K562 (cell line): ENCODE measurements around the gene PEDS1. TPM values are rescaled to one million over a fixed set of nuclear protein-coding genes. Genes with fewer than 3 reads are reported as not detected.

Experiments
- BACH1 ChIP-seq: fragments of 200-800 bp; sonication (Bioruptor generic); IDR thresholded peaks from 2 replicates; pipeline ENCODE4 v1.6.1; 2016; ENCODE audit warnings: missing genetic modification characterization, missing compliant biosample characterization
- ETV1 ChIP-seq: fragments of 450-650 bp; conservative IDR thresholded peaks from 2 replicates; pipeline ENCODE4 v1.6.1; 2016; ENCODE audit warnings: missing genetic modification characterization, control low read depth, low read depth, missing compliant biosample characterization
- KAT7 ChIP-seq: sonication (generic); formaldehyde crosslinking; IDR thresholded peaks from 2 replicates; pipeline ENCODE4 v1.8.0; 2022; ENCODE audit warnings: missing genetic modification reagents, mild to moderate bottlenecking, borderline replicate concordance
- NBN ChIP-seq: fragments of 450-650 bp; IDR thresholded peaks from 2 replicates; pipeline ENCODE4 v1.6.1; 2016; ENCODE audit warnings: low read depth, mild to moderate bottlenecking
- SIN3A ChIP-seq, 2 experiments: fragments of 150-350 bp in 1 of 2; IDR thresholded peaks; 2 replicates each; pipeline ENCODE4 v1.6.1; 2011 to 2016; ENCODE audit warnings: borderline replicate concordance in 2 of 2, low read depth in 2 of 2, low read length in 2 of 2, mild to moderate bottlenecking in 2 of 2, moderate library complexity in 2 of 2; ENCODE audit not compliant: control insufficient read depth in 1 of 2
- SIN3B ChIP-seq: fragments of 450-650 bp; IDR thresholded peaks from 2 replicates; pipeline ENCODE4 v1.6.1; 2017; ENCODE audit warnings: low read depth, mild to moderate bottlenecking, moderate library complexity
- ZNF197 ChIP-seq: fragments of 200-800 bp; sonication (Bioruptor generic); IDR thresholded peaks from 2 replicates; pipeline ENCODE4 v1.6.1; 2016; ENCODE audit warnings: low read depth, missing genetic modification characterization, missing compliant biosample characterization
- polyA plus RNA-seq, 8 experiments: library from polyadenylated mRNA; depleted of rRNA in 4 of 8; stranded (reverse) in 5 of 8; unstranded in 3 of 8; fragments of >200 nt; fragmentation: Nextera tagmentation in 2 of 8; fragmentation: Illumina TruSeq in 1 of 8; extraction: Ambion mirVana in 2 of 8; extraction: Trizol in 1 of 8; gene quantifications; 2 replicates each; pipeline versions ENCODE4 v1.2.1 to v1.2.3, GENCODE V29; 2011 to 2014; ENCODE audit warnings: inconsistent platforms in 1 of 8, missing spikeins in 1 of 8
- total RNA-seq, 7 experiments: library from RNA; depleted of rRNA in 6 of 7; stranded (reverse); fragments of >200 nt in 6 of 7; fragmentation: Illumina TruSeq in 2 of 7; extraction: Trizol in 2 of 7; gene quantifications; 2 replicates each; pipeline versions ENCODE4 v1.2.1 to v1.2.3, GENCODE V29; 2011 to 2021; ENCODE audit warnings: low replicate concordance in 1 of 7
- TF ChIP-seq, protein P1 (sequence below): fragments of 450-650 bp; formaldehyde crosslinking; conservative IDR thresholded peaks from 2 replicates; pipeline ENCODE4 v1.4.0; 2022; ENCODE audit warnings: mild to moderate bottlenecking, missing genetic modification characterization
- TF ChIP-seq, protein P2 (sequence below): sonication (generic); formaldehyde crosslinking; IDR thresholded peaks from 2 replicates; pipeline ENCODE4 v1.8.1; 2023; ENCODE audit warnings: mild to moderate bottlenecking, missing genetic modification reagents
- TF ChIP-seq, protein P3 (sequence below): sonication (generic); formaldehyde crosslinking; IDR thresholded peaks from 2 replicates; pipeline ENCODE4 v1.8.0; 2023; ENCODE audit warnings: mild to moderate bottlenecking, missing genetic modification reagents
- TF ChIP-seq, protein P4 (sequence below), 3 experiments: fragments of 200-800 bp in 1 of 3; fragments of 250-450 bp in 1 of 3; fragments of 450-650 bp in 1 of 3; sonication (Bioruptor Pico) in 1 of 3; sonication (Bioruptor generic) in 1 of 3; formaldehyde crosslinking in 1 of 3; IDR thresholded peaks; 2 replicates each; pipeline versions ENCODE4 v1.6.1 to v1.8.0; 2016 to 2022; ENCODE audit warnings: mild to moderate bottlenecking in 2 of 3, missing genetic modification characterization in 2 of 3, missing compliant biosample characterization in 1 of 3, moderate library complexity in 1 of 3

The PEDS1 gene
- total and polyA plus RNA-seq, 9 of the 15 experiments (the other 6 are each of a cell fraction or from before 2014, with no cell fraction given) = 2.9 to 38.5 (median 24.2) TPM

DNA sequence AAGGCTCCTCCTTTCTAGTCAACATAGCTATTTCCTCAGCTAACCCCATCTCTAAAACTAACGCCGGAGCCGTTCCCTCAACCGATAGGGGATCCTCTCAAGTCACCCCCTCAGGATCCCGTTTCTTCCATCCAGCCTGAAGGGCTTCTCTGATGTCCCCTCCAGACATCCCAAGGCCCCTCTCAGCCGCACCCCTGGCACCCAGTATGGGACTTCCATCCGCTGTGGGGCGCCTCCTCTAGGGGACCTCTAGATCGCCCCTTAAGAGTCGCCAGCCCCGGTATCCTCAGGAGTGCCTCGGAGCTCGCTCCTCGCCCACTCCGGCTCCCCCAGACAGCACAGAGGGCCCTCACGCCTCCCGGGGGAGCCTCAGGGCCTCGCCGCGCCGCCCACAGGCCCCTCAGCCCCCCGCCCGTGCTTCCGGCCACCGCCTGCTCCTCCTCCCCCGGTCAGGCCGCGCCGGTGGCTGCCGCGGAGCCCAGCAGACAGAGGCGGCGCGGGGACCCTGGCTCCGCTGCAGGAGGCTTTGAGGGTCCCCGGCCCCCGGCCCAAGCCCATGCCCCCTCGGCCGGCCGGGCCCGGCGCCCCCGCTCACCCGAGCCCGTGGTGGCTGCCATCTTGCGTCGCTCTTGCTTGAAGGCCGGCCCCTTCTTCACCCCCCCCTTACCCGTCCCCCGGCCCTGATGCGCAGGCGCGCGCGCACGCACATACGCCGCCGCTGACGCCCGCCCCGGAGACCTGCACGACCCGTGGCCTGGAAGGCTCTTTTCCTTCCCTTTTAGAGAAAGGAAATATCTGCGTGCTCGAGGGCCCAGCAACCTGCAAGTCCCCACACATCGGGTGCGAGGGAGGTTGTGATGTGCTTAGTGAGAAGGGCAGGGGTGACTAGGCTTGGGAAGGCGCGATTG is 40.8 kb downstream of the PEDS1 start, which contains the start of gene UBE2V1 (continued):
- TF ChIP-seq, protein P1, sequence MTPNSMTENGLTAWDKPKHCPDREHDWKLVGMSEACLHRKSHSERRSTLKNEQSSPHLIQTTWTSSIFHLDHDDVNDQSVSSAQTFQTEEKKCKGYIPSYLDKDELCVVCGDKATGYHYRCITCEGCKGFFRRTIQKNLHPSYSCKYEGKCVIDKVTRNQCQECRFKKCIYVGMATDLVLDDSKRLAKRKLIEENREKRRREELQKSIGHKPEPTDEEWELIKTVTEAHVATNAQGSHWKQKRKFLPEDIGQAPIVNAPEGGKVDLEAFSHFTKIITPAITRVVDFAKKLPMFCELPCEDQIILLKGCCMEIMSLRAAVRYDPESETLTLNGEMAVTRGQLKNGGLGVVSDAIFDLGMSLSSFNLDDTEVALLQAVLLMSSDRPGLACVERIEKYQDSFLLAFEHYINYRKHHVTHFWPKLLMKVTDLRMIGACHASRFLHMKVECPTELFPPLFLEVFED = peak; percentile 52; the same call in 1 of the 2 replicates
- TF ChIP-seq, protein P2, sequence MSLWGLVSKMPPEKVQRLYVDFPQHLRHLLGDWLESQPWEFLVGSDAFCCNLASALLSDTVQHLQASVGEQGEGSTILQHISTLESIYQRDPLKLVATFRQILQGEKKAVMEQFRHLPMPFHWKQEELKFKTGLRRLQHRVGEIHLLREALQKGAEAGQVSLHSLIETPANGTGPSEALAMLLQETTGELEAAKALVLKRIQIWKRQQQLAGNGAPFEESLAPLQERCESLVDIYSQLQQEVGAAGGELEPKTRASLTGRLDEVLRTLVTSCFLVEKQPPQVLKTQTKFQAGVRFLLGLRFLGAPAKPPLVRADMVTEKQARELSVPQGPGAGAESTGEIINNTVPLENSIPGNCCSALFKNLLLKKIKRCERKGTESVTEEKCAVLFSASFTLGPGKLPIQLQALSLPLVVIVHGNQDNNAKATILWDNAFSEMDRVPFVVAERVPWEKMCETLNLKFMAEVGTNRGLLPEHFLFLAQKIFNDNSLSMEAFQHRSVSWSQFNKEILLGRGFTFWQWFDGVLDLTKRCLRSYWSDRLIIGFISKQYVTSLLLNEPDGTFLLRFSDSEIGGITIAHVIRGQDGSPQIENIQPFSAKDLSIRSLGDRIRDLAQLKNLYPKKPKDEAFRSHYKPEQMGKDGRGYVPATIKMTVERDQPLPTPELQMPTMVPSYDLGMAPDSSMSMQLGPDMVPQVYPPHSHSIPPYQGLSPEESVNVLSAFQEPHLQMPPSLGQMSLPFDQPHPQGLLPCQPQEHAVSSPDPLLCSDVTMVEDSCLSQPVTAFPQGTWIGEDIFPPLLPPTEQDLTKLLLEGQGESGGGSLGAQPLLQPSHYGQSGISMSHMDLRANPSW = 0 out of 2 replicates have a peak, but pooled peaks have one; percentile 17
- TF ChIP-seq, protein P3, sequence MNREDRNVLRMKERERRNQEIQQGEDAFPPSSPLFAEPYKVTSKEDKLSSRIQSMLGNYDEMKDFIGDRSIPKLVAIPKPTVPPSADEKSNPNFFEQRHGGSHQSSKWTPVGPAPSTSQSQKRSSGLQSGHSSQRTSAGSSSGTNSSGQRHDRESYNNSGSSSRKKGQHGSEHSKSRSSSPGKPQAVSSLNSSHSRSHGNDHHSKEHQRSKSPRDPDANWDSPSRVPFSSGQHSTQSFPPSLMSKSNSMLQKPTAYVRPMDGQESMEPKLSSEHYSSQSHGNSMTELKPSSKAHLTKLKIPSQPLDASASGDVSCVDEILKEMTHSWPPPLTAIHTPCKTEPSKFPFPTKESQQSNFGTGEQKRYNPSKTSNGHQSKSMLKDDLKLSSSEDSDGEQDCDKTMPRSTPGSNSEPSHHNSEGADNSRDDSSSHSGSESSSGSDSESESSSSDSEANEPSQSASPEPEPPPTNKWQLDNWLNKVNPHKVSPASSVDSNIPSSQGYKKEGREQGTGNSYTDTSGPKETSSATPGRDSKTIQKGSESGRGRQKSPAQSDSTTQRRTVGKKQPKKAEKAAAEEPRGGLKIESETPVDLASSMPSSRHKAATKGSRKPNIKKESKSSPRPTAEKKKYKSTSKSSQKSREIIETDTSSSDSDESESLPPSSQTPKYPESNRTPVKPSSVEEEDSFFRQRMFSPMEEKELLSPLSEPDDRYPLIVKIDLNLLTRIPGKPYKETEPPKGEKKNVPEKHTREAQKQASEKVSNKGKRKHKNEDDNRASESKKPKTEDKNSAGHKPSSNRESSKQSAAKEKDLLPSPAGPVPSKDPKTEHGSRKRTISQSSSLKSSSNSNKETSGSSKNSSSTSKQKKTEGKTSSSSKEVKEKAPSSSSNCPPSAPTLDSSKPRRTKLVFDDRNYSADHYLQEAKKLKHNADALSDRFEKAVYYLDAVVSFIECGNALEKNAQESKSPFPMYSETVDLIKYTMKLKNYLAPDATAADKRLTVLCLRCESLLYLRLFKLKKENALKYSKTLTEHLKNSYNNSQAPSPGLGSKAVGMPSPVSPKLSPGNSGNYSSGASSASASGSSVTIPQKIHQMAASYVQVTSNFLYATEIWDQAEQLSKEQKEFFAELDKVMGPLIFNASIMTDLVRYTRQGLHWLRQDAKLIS (CRISPR knock-in tag) = peak; percentile 82; the same call in 1 of the 2 replicates
- no peak for TF ChIP-seq BACH1
- TF ChIP-seq SIN3B = peak; percentile 79
- TF ChIP-seq ZNF197 (CRISPR knock-in tag) = peak; percentile 2; the same call in 1 of the 2 replicates
- peak; percentile 95 for TF ChIP-seq KAT7 (CRISPR knock-in tag)
- TF ChIP-seq, protein P4, sequence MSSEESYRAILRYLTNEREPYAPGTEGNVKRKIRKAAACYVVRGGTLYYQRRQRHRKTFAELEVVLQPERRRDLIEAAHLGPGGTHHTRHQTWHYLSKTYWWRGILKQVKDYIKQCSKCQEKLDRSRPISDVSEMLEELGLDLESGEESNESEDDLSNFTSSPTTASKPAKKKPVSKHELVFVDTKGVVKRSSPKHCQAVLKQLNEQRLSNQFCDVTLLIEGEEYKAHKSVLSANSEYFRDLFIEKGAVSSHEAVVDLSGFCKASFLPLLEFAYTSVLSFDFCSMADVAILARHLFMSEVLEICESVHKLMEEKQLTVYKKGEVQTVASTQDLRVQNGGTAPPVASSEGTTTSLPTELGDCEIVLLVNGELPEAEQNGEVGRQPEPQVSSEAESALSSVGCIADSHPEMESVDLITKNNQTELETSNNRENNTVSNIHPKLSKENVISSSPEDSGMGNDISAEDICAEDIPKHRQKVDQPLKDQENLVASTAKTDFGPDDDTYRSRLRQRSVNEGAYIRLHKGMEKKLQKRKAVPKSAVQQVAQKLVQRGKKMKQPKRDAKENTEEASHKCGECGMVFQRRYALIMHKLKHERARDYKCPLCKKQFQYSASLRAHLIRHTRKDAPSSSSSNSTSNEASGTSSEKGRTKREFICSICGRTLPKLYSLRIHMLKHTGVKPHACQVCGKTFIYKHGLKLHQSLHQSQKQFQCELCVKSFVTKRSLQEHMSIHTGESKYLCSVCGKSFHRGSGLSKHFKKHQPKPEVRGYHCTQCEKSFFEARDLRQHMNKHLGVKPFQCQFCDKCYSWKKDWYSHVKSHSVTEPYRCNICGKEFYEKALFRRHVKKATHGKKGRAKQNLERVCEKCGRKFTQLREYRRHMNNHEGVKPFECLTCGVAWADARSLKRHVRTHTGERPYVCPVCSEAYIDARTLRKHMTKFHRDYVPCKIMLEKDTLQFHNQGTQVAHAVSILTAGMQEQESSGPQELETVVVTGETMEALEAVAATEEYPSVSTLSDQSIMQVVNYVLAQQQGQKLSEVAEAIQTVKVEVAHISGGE (CRISPR knock-in tag; IDR thresholded peaks at IDR 0.05) = peak in 2 of 3 experiments; percentile 10 to 37; a peak in 1 of 6 replicates
- 0 out of 2 replicates have a peak, but pooled peaks have one; percentile 36 for TF ChIP-seq NBN
- peak; percentile 50 to 84; a peak in 2 of 4 replicates for TF ChIP-seq SIN3A (IDR thresholded peaks at IDR 0.05; ENCODE audit: borderline replicate concordance in 2 of 2, control insufficient read depth in 1 of 2, low read depth in 2 of 2, low read length in 2 of 2)
- 0 out of 2 replicates have a peak, but pooled peaks have one; percentile 21 for TF ChIP-seq ETV1 (tag)
